NCI-H1436 treated with DMSO at 0.1 percent for 48 hours (cell line): ENCODE results near the gene C19orf81.

ENCODE experiments used
- DNase-seq: peaks from one replicate; lab custom pipeline; 2025; lab: John Stamatoyannopoulos, UW

The C19orf81 gene

DNA sequence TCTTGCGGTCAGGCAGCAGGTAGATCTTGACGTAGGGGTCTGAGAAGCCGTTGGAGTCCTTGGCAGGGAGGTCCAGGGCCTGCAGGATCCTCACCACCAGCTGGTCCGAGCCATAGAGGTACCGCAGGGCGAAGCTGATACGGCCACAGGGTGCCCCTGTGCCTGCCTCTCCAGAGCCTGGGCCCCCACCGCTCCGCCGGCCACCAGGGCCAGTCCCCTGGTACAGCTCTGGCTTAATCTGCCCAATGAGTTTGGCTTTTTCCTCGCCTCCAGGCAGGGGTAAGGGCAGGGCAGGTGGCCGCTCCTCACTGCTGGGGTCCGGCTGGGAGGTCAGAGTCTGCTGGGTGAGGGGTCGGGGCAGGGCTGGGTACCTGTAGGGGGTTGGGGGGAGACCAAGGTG, 19.4 kb upstream of the C19orf81 start:
- DNase-seq: no peak

DNA sequence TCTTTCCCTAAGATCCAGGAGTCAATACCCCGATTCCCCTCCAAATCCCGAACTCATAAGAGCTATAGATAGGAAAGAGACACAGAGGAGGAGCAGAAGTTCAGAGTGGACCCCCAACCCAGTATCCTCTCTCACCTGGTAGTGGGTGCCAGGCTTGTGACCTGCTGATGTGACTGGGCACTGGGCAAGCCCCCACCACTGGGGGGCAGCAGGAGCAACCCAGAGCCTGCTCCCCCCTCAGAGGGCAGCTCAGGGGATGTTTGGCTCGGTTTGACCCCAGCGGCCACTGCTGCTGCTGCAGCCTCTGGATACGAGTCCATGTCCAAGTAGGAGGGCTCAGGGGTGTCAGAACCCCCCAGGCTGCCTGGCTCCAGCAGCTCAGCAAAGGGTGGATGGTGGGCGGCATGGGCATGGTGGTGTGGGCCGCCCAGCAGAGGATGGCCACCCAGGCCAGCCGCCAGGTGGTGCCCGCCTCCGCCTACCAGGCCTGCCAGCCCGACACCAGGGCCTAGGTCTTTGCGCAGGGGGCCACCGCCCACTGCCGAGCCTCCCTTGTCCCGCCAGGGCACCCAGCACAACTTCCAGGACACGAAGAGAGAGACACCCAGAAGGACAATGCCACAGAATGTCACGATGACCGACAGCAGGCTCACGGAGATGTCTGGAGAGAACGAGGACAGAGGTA, 17.0 kb upstream of the C19orf81 start:
- no peak for DNase-seq

DNA sequence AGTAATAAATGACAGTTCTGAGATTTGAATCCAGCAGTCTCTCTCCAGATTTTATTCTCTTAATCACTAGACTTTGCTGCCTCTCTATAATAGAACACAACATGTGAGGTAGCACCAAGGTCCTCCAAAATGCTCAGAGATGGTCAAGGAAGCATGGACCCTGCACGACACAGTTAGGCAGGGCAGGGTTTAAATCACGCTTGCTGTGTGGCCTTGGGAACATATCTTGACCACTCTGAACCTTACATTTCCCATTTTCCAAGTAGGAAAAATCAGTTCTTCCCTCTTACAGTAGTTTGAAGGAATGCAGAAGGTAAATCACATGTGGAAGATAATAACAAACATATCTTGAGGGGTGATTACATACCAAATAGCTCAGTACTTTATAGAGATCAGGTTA, 15.9 kb upstream of the C19orf81 start:
- DNase-seq: no peak

DNA sequence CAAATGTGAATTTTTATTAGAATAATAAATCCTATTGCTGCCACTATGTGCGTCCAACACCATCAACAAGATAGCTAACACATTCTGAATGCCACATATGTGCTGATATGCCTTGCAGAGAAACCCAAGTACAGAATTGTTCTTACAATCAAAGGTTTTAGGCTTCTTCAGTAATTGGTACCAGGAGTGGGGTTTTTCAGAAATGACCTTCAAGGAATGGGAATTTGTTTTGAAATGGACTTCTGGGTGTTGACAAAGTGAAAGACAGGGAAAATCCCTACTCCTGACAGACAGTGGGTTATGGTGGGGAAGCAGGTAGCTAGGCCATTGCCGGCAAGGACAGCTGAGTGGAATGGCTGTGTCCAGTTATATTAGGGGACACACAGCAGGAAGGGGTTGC, 15.3 kb upstream of the C19orf81 start:
- no peak for DNase-seq

DNA sequence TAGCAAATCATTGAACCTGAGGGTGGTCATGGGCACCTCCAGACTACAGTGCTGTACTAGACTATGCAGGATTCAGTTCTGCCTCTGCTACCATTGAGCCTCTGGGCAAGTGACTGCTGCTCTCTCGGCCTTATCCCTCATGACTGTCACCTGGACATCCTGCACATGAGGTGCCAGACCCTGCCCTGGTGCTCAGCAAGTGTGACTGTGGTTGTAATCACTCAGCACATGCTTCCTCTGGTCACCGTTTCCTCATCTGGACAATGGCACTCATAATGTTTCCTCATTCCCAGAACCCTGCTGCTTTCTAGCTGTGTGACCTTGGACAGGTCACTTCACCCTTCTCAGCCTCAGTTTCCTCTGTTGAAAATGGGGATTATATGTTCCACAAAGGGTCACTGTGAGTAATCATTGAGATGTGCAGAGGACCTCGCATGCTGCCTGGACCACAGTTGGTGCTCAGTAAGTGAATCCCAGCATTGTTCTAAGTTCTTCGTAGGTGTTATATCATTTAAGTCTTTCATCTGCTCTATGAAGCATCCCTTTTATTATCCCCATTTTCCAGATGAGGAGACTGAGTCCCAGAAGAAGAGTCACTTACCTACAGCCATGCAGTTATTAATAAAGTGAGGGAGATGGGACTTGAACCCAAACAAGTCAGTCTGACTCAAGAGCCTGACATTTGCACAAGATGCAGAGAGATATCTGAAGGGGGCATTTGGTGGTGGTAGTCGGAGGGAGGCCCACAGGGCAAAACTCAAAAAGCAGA, 12.7 kb upstream of the C19orf81 start:
- no peak for DNase-seq

DNA sequence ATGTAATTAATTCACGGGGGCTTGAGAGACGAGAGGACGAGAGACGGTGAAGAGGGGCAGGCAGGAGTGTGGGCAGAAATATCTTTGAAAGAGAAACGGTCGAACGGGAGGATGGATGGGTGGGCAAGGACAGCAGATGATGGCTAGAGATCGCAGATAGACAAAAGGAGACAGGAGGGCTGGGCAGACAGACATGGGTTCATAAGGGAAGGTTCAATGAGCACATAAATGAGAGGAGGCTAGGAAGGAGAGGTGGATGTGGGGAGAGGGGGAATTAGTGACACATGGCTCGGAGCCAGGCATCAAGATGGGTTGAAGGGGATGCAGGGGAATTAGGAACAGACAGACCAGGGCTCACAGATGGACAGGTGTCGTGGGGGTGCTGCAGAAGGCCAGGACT, 10.6 kb upstream of the C19orf81 start:
- no peak for DNase-seq

DNA sequence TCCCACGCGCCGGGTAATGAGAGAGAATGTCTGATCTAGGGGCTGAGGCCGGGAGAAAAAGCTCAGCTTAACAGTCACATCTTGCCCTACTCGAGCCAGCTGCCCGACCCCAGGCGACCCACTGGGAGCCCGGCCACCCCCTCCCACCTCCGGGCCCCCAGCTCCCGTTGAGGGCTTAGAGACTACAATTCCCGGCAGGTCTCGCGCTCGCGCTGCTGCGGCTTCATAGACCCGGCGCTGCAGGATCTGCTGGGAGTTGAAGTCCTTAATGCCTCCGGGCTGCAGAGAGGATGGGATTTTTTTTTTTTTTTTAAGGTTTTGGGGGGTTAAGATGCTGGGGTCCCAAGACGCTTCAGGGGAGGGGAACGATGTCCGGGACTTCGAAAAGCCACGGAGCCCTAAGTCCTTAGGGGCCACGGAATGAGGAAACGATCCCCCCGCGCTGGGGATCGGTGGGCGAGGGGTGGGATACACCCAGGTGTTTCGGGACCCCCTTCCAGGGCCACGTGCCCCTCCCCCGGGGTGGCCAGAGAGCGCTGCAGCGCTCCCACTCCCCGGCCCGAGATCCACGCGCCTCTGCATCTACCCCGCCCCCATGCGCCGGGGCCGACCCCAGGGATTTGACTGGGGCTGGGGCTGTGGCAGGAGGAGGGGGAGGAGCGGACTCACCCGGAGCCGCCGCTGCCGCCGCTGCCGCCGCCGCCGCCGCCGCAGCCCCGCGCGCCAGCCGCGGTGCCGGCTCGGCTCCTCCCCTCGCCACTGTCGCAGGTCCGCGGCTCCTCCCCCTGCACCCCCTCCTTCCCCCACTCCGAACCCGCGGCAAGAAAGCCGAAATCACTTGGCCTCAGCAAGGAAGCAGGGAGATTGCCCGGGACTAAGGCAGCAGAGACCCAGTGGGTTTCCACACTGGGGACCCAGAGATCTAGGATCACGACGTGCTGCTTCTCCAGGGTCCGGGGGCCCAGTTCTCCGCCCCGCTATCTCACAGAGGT, 9.8 kb upstream of the C19orf81 start, which contains the start of gene SYT3:
Gene SYT3, minus strand, starts transcription at position 761 of the 992 bp plus-strand sequence. CDS start 2,470 bp downstream, outside the sequence.
- DNase-seq: no peak

DNA sequence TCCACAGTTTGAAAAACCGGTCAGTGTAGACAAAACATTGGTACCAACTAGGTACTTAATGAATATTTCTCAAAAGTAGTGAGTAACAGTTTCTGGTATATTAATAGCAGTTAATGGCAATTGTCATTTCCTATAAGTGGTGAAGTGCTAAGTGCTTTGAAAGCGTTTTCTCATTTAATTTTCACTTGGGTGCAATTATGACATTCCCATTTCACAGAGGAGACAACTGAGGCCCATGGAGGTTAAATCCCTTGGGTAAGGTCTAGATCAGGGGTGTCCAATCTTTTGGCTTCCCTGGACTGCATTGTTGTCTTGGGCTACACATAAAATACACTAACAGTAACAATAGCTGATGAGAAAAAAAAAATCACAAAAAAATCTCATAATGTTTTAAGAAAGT, 8.9 kb upstream of the C19orf81 start:
- DNase-seq: no peak

DNA sequence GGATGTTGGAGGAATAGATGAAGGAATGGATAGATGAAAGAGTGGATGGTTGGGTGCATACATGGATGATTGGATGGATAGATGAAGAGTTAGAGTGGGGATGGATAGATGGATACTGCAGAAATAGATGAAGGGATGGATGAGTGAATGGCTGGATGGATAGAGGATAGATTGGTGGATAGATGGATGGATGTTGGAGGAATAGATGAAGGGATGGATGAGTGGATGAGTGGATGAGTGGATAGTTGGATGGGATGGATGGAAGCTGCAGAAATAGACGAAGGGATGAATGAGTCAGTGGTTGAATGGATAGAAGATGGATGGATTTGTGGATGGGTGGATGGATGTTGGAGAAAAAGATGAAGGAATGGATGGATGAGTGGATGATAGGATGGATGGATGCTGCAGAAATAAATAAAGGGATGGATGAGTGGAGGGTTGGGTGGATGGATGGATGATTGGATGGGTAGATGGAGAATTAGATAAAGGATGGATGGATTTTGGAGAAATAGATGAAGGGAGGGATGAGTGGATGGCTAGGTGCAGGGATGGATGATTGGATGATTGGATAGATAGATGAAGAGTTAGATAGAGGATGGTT, 4.8 kb upstream of the C19orf81 start:
- DNase-seq: no peak

DNA sequence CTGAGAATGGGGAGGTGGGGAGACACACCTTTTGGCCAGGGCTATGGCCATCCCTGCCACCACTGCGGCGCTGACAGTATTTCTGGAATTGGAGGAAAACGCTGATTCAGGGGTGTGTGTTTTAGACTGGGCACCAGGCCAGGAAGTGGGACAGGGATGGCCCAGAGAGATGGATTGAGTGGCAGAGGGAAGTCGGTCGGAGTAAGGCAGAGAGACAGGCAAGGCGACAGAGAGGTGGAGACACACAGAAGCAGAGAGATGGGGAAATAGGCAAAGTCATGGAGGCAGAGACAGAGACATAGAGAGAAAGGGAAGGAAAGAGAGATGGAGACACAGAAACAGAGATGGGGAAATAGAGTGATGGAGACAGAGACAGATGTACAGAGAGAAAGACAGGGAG, 4.1 kb upstream of the C19orf81 start:
- no peak for DNase-seq

DNA sequence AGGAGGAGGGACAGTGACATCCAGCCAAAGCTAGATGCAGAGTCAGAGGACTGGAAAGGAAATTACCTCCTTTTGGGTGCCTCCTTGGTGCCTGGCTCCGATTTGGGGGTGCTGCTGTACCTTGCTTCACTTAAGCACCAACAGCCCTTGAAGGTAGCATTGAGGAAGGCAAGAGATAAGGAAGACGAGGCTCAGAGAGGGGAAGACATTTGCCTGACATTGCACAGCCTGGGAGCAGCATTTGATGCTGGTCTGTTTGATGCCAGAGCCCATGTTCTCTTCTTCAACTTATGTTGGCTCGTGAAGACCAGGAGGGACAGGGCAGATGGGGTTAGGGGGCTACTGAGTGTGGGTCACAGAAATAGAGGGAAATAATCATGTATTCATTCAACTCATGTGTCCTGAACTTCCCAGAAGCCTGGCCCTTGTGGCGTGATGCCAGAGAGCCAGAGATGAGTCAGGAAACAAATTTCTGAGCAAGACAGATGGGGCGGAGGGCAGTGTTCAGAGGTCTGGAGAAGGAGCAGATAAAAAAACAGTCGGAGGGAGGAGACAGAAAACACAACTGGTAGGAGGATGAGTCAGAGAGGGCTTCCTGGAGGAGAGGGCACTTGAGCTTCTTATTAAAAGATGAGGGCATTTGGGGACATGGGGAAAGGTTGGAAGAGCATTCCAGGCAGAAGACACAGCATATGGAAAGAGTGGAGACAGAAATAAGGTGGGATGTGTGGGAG, 3.0 kb upstream of the C19orf81 start:
- no peak for DNase-seq

DNA sequence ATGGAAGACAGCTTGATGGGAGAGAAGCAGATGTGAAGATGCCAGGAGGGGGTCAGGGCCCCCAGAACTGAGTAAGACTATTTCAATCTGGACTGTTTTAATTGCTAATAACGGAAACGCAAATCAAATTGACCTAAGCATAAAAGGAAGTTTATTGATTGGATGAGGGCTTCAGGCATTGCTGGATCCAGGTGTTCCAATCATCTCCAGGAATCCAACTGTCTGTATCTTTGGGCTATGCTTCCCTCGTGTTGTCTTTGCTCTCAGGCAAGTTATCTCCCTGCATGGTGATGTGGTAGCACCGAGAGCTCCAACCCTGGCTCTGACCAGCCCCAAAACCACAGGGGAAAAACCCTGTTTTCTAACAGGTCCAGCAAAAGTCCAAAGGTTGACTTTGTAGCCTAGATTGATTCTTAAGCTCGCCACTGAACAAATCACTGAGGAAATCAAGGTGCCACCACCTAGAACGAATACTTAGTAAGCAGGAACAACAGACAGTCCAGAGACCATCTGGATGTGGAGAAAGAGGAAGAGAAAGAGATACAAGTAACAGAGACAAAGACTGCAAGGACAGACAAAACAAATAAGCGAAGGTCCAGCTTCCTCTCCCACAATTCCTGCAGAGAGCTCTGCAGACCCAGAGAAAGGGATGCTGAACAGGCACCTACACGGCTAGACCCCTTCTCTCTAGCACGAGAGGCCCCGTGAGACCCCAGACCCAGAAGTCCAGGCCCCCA, 1.2 kb upstream of the C19orf81 start:
- DNase-seq: no peak

DNA sequence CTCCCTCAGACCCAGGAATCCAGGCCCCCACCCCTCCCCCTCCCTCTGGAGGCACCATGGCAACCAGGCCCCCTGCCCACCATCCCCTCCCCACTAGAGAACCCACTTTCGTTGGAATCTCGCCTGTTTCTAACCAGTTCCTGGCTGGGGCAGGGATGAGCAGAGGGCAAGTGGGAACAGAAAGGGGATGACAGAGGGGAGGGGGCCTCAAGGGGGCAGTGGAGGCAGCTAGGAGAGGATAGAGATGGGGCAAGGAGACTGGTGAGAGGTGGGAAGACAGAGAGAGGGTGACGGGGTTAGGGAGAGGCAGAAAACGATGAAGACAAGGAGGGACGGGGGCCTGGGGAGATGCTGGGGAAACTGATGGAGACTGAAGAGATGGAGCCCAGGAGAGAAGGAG, 586 bp upstream of the C19orf81 start:
- no peak for DNase-seq

DNA sequence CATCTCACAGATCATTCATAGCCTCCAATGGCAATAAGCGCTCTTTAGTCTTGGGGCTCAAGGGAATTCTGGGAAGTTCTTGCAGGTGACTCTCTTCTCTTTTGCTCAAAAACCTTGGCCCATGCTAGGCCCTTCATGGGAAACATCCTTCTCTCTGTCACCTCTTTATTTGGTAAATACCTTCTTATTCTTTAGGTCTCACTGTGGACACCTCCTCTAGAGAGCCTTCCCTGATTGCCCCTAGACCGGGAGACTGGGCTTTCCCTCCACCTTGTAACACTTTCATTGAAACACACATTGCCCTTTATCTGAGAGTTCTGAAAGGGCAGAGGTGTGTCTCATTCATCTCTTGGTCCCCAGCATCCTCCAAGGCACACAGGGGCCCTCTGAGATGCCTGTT, 1.9 kb downstream of the C19orf81 start:
- no peak for DNase-seq

DNA sequence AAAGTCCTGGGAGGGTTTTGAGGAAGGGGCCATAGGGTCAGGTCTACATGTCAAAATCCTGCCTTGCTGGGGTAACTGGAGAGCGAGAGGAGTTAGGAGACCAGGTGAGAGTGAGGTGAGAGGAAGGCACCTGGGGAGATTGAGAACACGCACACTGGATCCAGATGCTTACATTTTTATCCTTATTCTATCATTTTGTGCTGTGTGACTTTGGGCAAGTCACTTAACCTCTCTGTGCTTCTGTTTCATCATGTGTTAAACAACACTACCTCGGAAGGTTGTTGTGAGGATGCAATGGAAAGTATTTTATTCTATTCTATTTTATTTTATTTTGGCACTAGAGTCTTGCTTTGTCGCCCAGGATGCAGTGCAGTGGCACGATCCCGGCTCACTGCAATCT, 3.5 kb downstream of the C19orf81 start:
- DNase-seq: no peak

DNA sequence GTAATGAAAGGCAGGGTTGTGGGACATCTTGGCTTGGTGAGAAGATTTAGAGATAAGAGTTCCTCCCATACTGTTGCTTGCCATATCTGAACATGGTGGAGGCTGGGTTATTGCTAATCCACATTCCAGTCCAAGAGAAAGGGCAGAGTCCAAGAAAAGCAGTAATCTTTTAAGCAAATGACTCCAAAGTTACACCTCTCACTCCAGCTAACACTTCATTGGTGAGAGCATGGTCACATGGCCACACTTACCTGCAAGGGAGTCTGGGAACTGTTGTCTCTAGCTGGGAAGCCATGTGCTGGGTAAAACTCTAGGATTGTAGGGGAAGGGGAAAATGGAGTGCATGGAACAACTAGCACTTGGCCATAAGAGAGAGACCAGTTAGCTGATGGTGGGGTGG, 5.6 kb downstream of the C19orf81 start:
- DNase-seq: no peak

DNA sequence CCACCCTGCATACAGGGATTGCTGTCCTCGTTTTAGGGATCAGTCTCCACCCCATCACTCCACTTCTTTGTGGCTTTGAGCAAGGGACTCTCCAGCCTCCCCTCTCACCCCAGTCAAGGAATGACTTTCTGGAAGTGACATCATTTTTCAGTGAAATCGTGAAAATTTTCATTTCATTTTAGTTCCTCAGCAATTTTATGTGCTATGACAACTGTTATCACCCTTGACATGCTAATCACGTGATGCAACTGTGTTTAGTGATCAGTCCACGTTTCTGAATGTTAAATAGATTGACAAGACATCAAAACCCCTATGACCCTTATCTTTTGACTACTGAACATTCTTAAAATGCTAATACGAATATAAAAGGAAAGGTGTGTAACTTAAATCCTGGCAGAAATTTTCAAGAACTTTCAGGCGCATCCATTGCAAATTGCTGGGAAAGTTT, 8.0 kb downstream of the C19orf81 start:
- DNase-seq: no peak

DNA sequence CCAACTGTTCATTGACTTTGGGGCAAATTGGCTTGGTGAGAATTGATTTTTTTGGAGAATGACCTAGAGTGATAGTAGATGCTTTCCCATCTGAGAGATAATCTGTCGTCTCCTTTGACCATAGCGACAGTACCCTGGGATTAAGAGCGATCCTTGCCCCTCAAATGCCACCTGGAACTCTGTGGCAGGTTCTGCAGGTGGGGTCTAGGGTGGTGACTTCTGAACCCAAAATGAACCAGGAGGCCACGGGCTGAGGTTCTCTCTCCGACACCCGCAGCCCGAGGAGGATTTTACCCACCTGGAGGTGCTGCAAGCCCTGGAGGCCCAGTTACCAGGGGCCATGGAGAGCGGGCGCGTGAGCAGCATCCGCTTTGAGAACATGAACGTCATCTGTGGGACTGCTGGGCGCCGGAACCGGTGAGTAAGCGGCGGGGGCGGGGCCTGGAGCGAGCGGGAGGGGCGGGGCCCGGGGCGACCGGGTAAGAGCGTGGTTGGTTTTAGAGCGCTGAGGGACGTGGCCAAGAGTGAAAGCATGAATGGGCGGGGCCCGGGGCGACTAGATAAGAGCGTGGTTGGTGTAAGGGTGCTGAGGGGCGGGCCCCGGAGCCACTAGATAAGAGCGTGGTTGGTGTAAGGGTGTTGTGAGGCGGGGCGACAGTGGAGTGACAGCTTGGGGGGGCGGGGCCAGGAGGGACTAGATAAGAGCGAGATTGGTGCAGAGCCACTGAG, 8.6 kb downstream of the C19orf81 start:
- peak; percentile 64 for DNase-seq

DNA sequence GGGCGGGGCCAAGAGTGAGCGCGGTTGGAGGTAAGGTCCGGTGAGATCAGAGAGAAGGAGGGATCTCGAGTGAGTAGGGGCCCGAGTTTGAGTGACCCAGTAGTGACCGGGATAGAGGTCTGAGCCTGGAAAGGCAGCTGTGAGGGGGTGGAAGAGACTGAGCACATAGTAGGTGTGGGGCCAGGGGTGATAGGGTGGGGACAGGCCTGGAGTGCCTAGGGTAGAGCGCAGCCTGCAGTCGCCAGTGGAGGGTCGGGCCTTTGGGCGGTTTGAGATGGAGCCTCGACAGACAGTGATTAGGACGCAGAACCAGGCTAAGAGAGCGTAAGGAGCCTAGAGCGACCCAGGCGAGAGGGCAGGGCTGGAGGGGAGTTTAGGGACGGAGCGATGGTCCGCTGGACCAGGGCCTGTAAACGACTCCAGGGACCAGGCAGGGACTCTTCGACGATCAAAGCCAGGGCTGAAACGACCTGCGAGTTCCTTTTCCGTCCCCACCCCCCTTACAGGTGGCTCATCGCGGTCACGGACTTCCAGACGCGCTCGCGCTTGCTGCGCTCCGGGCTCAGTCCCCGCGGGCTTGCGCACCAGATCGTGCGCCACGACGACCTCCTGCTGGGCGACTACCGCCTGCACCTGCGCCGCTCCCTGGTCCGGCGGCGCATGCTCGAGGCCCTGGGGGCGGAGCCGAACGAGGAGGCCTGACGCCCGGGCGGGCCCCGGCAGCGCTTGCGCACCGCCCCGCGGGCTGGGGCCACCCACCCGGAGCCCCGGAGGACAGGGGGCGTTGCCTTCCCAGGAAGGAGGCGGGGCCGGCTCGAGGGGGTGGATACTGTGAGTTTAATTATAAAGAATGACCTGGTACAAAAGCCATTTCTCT, 9.4 kb downstream of the C19orf81 start:
- no peak for DNase-seq
